ENCODE results near the gene THOC3.
"Not testable (repeated sequence)": the region's sequence is repeated elsewhere in the genome, so short reads cannot be mapped to it uniquely, and the experiment has no call there.

GRCh38 chr5:175997979-175998378 is 29.9 kb upstream of the THOC3 start:
- not testable (repeated sequence) for TF ChIP-seq CTCF, POLR2A, EP300 (IDR thresholded peaks at IDR 0.05)
